ENCODE data around the gene ANG.
A peak's percentile ranks its signal among the peaks of the same experiment; 100 is the strongest.

ANG gene

DNA sequence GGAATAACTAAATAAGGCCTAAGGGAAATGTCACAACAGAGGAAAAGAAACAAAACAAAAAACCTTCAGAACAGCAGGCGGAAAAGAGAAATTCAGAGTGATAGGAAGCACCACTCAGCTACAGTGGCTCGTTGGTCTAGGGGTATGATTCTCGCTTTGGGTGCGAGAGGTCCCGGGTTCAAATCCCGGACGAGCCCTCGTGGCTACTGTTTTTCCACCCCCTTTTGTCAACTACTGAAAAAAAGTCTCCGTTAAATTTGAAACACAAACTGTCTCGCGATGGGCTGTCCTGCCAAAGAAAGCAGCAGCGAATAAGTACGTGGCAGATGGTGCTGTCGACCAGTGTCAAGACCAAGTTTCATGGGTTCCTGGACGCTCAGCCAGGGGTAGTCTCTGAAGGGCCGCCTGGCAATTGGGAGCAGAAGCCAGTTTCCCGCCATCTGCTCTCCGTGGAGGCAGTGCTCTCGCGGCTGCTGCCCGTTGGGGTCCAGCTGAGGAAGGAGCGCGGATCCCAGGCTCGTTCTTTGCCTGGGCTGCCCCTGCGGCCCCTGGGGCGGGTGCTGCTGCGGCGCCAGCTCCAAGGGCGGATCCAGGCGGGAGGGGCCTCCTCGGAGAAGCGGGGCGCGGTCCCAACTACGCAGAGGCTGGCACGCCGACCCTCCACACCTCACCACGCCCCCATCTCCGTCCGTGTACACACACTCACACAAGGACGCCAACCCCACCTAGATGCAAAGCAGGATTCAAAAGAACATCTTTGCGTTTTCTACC lies 4.5 kb upstream of the ANG start, which contains the start of gene RNASE4 (continued):
- TF ChIP-seq ZNF660 (tag by site-specific recombination; IDR thresholded peaks at IDR 0.05) (peak; percentile 70; the same call in 1 of the 2 replicates), ZNF155 (tag by site-specific recombination; IDR thresholded peaks at IDR 0.05) (no peak), ZSCAN16 (tag by site-specific recombination; IDR thresholded peaks at IDR 0.05) (no peak), ZFP37 (tag by site-specific recombination; IDR thresholded peaks at IDR 0.05) (peak; percentile 79; the same call in 1 of the 2 replicates), PATZ1 (tag by site-specific recombination; IDR thresholded peaks at IDR 0.05) (peak; percentile 92), ZNF112 (tag by site-specific recombination; IDR thresholded peaks at IDR 0.05) (no peak), BCL11A (tag by site-specific recombination; IDR thresholded peaks at IDR 0.05; ENCODE audit: low read depth) (peak; percentile 42; the same call in 1 of the 2 replicates), ZBTB7A (tag by site-specific recombination; IDR thresholded peaks at IDR 0.05; ENCODE audit: low read depth) (0 out of 2 replicates have a peak, but pooled peaks have one; percentile 2), ZNF214 (tag by site-specific recombination; IDR thresholded peaks at IDR 0.05; ENCODE audit: borderline replicate concordance) (no peak), ZNF558 (tag by site-specific recombination; IDR thresholded peaks at IDR 0.05) (peak; percentile 46; the same call in 1 of the 2 replicates), ZNF18 (tag by site-specific recombination; IDR thresholded peaks at IDR 0.05) (0 out of 2 replicates have a peak, but pooled peaks have one; percentile 98), ZNF423 (tag by site-specific recombination; IDR thresholded peaks at IDR 0.05) (peak; percentile 82), REST (tag by site-specific recombination; IDR thresholded peaks at IDR 0.05) (peak; percentile 26; the same call in 1 of the 2 replicates), ZNF621 (tag by site-specific recombination; IDR thresholded peaks at IDR 0.05) (no peak), KLF7 (tag by site-specific recombination; IDR thresholded peaks at IDR 0.05; ENCODE audit: borderline replicate concordance) (no peak), ZNF48 (tag by site-specific recombination; IDR thresholded peaks at IDR 0.05) (no peak), ZNF776 (tag by site-specific recombination; IDR thresholded peaks at IDR 0.05; ENCODE audit: borderline replicate concordance) (no peak), ZNF654 (tag by site-specific recombination; IDR thresholded peaks at IDR 0.05; ENCODE audit: low read depth) (no peak), ZNF16 (tag by site-specific recombination; IDR thresholded peaks at IDR 0.05; ENCODE audit: low read depth) (no peak), SCRT2 (tag by site-specific recombination; IDR thresholded peaks at IDR 0.05) (no peak), ZFHX2 (tag by site-specific recombination; conservative IDR thresholded peaks at IDR 0.05) (no peak), ZNF433 (tag by site-specific recombination; IDR thresholded peaks at IDR 0.05; ENCODE audit: low read depth) (no peak), ZNF555 (tag by site-specific recombination; conservative IDR thresholded peaks at IDR 0.05) (no peak), GLI4 (tag by site-specific recombination; IDR thresholded peaks at IDR 0.05) (no peak), ZNF24 (tag by site-specific recombination; IDR thresholded peaks at IDR 0.05) (peak; percentile 87), ZNF174 (tag by site-specific recombination; IDR thresholded peaks at IDR 0.05) (no peak)
- TF ChIP-seq, protein P1, sequence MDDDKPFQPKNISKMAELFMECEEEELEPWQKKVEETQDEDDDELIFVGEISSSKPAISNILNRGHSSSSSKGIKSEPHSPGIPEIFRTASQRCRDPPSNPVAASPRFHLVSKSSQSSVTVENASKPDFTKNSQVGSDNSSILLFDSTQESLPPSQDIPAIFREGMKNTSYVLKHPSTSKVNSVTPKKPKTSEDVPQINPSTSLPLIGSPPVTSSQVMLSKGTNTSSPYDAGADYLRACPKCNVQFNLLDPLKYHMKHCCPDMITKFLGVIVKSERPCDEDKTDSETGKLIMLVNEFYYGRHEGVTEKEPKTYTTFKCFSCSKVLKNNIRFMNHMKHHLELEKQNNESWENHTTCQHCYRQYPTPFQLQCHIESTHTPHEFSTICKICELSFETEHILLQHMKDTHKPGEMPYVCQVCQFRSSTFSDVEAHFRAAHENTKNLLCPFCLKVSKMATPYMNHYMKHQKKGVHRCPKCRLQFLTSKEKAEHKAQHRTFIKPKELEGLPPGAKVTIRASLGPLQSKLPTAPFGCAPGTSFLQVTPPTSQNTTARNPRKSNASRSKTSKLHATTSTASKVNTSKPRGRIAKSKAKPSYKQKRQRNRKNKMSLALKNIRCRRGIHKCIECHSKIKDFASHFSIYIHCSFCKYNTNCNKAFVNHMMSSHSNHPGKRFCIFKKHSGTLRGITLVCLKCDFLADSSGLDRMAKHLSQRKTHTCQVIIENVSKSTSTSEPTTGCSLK (tag by site-specific recombination; IDR thresholded peaks at IDR 0.05): no peak
- TF ChIP-seq, protein P2, sequence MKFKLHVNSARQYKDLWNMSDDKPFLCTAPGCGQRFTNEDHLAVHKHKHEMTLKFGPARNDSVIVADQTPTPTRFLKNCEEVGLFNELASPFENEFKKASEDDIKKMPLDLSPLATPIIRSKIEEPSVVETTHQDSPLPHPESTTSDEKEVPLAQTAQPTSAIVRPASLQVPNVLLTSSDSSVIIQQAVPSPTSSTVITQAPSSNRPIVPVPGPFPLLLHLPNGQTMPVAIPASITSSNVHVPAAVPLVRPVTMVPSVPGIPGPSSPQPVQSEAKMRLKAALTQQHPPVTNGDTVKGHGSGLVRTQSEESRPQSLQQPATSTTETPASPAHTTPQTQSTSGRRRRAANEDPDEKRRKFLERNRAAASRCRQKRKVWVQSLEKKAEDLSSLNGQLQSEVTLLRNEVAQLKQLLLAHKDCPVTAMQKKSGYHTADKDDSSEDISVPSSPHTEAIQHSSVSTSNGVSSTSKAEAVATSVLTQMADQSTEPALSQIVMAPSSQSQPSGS (tag by site-specific recombination; IDR thresholded peaks at IDR 0.05; ENCODE audit: low read depth): no peak
